DND-41 (cell line): ENCODE measurements around the gene CTTNBP2.

Source experiments
- CTCF ChIP-seq: IDR thresholded peaks from 2 replicates; pipeline ENCODE4 v1.5.1; 2012; ENCODE audit warnings: borderline replicate concordance, low read length, moderate library complexity, mild to moderate bottlenecking; ENCODE audit not compliant: poor library complexity, severe bottlenecking; ENCODE audit errors: extremely low read depth
- EZH2 ChIP-seq: IDR thresholded peaks from 3 replicates; pipeline ENCODE4 v1.6.1; 2012; ENCODE audit warnings: borderline replicate concordance, low read depth, mild to moderate bottlenecking, moderate library complexity, low read length, inconsistent platforms; ENCODE audit not compliant: severe bottlenecking

- TF ChIP-seq EZH2 (no peak), CTCF (no peak)
Measured at GRCh38 chr7:117764031-117764430, 109.2 kb downstream of the CTTNBP2 start.
